Left lobe of liver (tissue), 2 donors: ENCODE results near the gene LMBRD1. TPM values are rescaled to one million over a fixed set of nuclear protein-coding genes. Genes with fewer than 3 reads are reported as not detected.
"Not testable (repeated sequence)": the region's sequence is repeated elsewhere in the genome, so short reads cannot be mapped to it uniquely, and the experiment has no call there.

Experiments used
- ATAC-seq: fragments of 200-7000 bp; cut with Tn5 transposase; one replicate; pipeline ENCODE4 v1.9.1; 2020; ENCODE audit warnings: mild to moderate bottlenecking, moderate library complexity
- DNase-seq: peaks from one replicate; pipeline ENCODE4 v3.0.0-alpha.2; 2020; ENCODE audit warnings: low spot score
- total RNA-seq: library from RNA; stranded (reverse); gene quantifications from one replicate; pipeline ENCODE4 v1.2.1, GENCODE V29; 2021
- donor health status: DM: no; HTN: no; CAD: no; lungs with moderate emphysema.
- donor health status: DM: no; HTN: yes; CAD: no.

The LMBRD1 gene
- total RNA-seq = 34.0 TPM

DNA sequence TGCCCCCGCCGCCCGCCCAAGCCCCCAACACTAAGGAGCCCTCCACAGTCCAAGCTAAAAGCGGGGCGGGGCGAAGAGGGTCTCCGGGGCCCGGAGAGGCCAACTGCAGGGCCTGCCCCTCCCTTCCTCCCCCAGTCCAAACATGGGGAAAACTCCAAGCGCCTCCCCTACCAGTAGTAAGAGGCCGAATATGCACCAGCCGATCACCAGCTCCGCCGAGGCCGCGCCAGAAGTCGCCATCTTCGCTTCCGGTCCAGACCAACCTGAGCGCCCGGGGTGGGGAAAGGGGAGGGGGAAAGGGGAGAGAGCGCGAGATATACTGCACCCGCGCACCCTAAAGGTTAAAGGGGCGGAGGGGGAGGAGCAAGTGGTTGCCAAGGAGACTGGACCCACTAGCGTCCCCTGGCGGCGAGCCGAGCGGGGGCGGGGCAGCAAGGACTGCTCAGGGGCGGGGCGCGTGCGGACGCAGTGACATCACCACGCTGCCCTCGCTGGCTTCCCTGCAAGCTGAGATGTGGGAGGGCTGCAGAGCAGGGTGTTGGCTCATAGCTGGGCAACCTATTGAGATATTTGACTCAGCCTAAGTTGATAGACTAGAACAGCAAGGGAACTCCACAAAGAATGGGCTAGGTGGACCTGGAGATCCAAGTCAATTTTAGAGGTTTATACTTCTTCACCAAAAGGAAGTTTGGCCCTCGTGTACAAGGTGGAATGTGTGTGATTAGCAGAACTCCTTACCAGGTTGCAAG is at the start of gene LMBRD1:
Gene LMBRD1, minus strand, starts transcription at position 369 of the 749 bp plus-strand sequence. Its CDS starts 129 bp downstream, at position 240.
- peak; percentile 86 for ATAC-seq
- peak; percentile 99 for DNase-seq

DNA sequence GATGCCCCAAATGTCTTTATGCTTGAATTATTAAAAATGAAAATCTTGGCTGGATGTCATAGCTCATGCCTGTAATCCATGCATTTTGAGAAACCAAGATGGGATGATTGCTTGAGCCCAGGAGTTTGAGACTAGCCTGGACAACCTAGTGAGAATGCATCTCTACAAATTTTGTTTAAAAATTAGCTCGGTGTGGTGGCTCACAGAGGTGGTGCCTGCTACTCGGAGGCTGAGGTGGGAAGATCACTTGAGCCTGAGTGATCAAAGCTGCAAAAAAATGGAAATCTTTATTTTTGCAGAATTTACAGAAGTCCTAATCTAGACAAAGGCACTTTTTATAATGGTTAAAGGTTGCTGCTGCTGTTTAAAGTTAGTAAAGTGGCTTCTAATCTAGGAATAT is 49.5 kb upstream of the LMBRD1 start:
- DNase-seq = no peak
- ATAC-seq = peak; percentile 68

GRCh38 chr6:69843189-69843588 is 46.4 kb upstream of the LMBRD1 start:
- DNase-seq = no peak
- ATAC-seq = no peak

- DNase-seq = no peak
- ATAC-seq = no peak
Measured at GRCh38 chr6:69841862-69842261, 45.1 kb upstream of the LMBRD1 start.

DNA sequence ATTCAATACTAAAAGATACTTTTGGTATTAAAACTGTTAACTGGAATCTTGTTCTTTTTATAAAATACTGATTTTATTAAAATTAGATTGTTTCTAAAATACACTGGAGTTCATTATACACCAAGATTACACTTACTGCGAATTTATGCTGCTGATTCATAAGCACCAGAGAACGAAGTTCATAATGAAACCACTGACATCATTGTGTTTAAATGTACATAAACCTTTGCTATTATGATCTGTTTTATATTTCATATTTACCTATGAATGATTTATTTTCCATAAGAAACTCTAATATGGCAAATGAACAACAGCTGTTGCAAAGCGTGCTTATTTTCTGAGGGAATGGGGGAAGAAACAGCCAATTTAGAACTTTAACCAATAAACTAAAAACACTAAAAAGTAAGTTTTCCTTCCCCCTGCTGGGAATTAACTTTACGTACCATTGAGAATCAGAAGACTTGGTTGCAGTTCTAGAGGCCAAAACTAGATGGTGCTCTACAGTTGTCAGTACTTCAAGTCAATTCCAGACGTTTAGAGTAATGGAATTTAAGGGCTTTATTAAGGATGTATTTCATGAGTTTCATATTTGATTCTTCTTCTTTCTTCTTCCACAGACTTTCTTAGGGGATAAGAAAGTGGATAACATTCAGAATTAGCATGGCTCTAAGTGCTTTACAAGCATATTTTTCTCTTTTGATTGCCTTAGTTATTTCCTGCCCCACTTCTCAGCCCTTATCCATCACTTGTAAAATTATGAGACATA is 38.8 kb upstream of the LMBRD1 start:
- peak; percentile 99 for ATAC-seq
- no peak for DNase-seq

DNA sequence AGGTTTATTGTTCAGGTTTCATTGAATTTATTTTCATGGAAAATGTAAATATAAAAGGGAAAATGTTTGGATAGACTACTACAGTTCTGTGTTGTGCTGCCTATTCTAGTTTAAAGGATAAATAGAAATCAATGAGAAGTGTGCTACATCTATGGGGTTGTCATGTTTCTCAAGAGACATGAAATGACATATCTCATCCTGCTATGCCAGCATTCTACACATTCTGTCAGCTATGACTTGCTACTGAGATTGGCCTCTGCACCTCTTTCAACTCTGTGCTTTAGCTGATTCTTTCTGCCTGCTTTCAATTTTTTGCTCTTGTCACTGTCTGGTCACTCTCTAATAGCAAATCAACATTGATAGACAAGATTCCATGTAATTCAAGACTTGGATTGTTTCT is 35.7 kb upstream of the LMBRD1 start:
- ATAC-seq (no peak), DNase-seq (no peak)

GRCh38 chr6:69827276-69827893 is 30.6 kb upstream of the LMBRD1 start:
- ATAC-seq = no peak
- DNase-seq = no peak

DNA sequence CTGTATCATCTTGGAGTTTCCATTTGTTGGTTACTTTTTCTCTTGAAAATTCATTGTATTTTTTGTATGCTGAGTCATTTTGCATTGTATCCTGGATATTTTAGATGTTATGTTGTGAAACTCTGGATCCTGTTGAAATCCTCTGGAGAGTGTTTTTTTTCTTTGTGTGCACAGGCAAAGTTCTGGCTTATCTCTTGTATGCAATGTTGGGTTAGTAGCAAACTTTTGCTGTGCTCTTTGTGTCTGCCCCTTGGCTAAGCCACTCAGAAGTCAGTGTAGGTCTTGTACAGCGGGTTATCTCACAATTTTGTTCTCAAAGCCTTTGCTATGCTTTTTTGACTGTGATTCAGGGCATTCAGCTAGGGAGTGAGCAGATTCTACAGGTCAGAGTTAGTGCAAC is 29.1 kb upstream of the LMBRD1 start:
- DNase-seq = peak; percentile 68
- ATAC-seq = peak; percentile 99

GRCh38 chr6:69824355-69824754 is 27.5 kb upstream of the LMBRD1 start:
- ATAC-seq = peak; percentile 12
- not testable (repeated sequence) for DNase-seq

GRCh38 chr6:69820438-69820837 is 23.6 kb upstream of the LMBRD1 start:
- DNase-seq (no peak), ATAC-seq (no peak)

GRCh38 chr6:69820018-69820417 is 23.2 kb upstream of the LMBRD1 start:
- no peak for ATAC-seq
- no peak for DNase-seq

- no peak for ATAC-seq
Measured at GRCh38 chr6:69819138-69819537, 22.3 kb upstream of the LMBRD1 start.

GRCh38 chr6:69818223-69818930 is 21.6 kb upstream of the LMBRD1 start:
- DNase-seq = peak; percentile 61

More at GRCh38 chr6:69819138-69819537, 22.3 kb upstream of the LMBRD1 start:
- no peak for DNase-seq

GRCh38 chr6:69817358-69817757 is 20.5 kb upstream of the LMBRD1 start:
- DNase-seq (no peak), ATAC-seq (no peak)

More at GRCh38 chr6:69818223-69818930, 21.6 kb upstream of the LMBRD1 start:
- peak; percentile 97 for ATAC-seq

DNA sequence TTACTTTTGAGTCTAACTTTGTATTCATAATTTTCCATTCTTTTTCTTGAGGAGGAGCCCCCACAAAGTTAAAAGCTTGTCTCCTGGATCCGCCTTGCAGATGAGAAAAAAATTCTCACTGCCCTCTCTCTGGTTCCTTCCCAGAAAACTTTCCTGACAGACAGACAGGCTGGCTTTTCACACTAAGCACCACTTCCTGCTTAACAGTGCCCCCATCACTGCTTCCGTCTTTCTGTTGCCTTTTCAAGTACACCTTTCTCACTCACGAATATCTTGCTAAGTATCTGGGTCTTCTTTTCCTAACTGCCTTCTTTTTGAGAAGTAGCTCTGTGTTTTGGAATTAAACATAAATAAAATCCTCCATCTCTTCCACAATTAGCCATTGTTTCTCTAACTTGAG is 19.8 kb upstream of the LMBRD1 start:
- DNase-seq = no peak
- ATAC-seq = no peak

- DNase-seq = no peak
Measured at GRCh38 chr6:69816026-69816425, 19.2 kb upstream of the LMBRD1 start.

DNA sequence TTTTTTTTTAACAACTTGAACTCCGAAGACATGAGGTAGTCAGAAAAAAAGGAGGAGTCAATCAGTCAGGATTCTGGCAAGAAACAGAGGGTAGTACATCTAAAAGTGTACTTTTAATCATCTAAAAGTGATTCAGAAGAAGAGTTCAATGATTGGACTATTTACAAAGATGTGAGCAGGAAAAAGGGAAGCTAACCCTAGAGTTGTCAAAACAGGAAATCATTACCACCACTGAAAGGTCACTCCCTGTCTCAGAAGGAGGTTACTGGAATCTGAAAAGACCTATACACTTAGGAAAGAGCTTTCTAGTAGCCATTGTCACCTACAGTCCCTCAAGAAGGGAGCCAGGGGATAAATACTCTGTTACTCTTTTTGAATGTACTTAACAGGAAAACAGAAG is 16.7 kb upstream of the LMBRD1 start:
- DNase-seq = no peak
- ATAC-seq = peak; percentile 26

More at GRCh38 chr6:69816026-69816425, 19.2 kb upstream of the LMBRD1 start:
- no peak for ATAC-seq

GRCh38 chr6:69812746-69813427 is 16.1 kb upstream of the LMBRD1 start:
- DNase-seq (no peak), ATAC-seq (no peak)

DNA sequence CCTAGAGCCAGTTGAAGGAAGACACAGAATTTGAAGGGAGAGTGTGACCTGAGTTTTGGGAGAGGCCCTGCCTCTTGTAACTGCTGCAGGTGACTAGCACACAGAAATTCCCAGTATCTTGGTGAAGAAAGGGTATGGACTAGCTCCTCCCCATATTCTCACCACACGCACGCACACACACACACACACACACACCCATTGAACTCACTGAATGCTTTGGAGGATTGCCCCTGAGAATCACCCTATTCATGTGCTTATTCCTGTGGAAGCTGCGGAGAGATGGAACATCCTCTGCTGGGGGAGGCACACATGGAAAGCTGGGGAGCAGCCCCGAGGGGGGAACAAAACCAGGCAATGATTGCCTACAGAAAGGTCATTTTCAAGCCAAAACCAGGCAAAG is 6.2 kb upstream of the LMBRD1 start:
- no peak for ATAC-seq
- no peak for DNase-seq

GRCh38 chr6:69801711-69802110 is 4.9 kb upstream of the LMBRD1 start:
- DNase-seq (no peak), ATAC-seq (no peak)
